Nucleus accumbens (tissue), 56 donors: ENCODE results near the gene PIWIL4.
"Not testable (repeated sequence)": the region's sequence is repeated elsewhere in the genome, so short reads cannot be mapped to it uniquely, and the experiment has no call there.

ENCODE experiments used
- DNase-seq, 56 donors: peaks; one replicate each; lab custom pipeline; 2025; lab: John Stamatoyannopoulos, UW

The PIWIL4 gene

DNA sequence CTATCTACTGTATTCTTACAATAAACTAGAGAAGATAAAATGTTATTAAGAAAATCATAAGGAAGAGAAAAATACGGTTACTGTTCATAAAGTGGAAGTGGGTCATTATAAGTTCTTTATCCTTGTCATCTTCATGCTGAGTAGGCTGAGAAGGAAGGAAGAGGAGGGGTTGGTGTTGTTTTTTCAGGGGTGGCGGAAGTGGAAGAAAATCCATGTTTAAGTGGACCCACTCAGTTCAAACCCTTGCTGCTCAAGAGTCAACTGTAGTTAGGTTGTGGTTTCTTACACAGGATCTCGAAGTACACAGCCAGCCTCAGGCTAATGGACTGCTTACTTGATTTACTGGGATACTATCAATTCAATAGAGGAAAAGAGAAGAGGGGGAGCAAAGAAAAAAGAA, 63.1 kb downstream of the PIWIL4 start:
- no peak for DNase-seq

DNA sequence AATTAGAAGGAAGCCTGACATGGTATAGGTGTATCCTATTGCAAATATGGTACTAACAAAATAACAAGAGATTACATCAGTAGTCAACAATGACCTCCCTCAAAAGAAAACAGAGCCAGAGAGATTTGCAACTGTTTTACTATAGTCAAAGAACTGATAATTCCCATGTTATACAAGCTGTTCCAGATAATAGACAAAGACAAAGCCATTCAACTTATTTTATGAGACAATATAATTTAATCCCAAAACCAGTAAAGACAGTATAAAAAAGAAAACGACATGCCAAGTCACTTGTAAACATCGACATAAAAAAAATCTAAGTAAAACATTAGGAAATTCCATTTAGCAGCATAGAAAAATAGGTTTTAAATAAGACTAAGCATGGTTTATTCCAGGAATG, 65.2 kb downstream of the PIWIL4 start:
- no peak for DNase-seq

DNA sequence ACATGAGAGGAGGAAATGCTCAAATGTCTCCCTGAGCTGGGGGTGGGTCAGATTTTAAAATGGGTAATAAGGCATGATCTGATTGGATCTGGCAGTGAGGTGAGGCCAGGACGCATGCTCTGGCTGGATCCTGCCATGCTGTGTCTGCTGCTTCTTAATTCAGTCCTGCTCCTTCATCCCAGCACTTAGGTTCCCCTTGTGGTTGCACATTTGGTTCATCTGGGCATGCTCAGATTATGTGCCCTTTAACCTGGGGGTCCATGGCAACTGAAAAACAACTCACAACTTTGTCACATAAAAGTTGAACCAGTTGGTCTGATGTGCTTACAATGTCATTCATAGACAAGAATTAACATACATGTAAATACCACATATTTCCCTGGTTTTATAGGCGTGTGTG, 67.9 kb downstream of the PIWIL4 start:
- DNase-seq = no peak

DNA sequence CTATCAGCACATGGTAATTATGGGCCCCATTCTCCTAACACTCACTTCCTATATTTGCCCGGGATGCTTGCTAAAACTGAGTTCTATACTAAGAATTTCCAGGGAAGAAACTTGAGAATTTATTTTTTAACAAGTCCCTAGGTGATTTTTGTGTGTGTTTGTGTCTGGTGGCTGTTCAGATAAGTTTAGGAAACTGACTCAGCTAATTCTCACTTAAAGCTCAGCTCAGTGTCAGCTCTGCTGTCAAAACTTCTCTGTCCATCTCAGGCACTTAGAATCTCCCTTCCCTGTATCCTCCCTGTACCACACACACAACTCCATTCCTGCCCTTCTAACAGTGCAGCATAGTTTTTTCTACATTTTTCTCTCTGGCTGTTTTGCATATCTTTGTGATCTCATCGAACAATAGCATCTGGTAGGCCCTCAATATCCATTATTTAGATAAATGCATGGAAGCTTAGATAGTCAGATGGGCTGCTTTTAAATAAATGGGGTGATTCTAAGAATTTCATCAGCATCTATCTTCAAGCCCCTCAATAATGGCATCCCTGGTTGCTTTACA, 69.3 kb downstream of the PIWIL4 start:
- DNase-seq = no peak

DNA sequence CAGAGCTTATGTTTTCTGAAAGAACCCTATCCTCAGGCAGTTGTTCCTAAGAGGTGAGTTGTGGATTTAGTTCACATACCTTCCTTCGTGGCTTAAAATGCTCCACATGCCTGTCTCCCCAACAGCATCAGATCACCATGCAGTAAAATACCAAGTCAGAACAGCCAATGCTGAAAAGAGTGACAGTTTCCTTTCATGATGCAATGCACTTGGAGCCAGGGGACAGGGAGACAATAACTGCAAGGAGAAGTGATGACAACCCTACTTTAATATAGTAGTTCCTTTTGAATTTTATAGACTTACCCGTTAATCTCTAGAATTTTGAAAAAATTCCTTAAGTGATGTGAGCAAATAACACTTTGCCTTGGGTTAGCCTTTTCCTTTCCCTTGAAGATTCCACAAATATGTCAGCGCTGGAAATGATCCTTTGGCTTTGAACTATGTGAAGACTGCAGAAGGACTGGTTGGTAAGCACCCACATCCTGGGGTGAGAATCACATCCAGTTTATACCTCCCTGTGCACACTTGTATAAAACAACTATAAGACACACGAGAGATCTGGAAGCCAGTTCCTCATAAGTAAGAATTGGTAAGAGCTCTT, 71.2 kb downstream of the PIWIL4 start:
- DNase-seq = no peak

DNA sequence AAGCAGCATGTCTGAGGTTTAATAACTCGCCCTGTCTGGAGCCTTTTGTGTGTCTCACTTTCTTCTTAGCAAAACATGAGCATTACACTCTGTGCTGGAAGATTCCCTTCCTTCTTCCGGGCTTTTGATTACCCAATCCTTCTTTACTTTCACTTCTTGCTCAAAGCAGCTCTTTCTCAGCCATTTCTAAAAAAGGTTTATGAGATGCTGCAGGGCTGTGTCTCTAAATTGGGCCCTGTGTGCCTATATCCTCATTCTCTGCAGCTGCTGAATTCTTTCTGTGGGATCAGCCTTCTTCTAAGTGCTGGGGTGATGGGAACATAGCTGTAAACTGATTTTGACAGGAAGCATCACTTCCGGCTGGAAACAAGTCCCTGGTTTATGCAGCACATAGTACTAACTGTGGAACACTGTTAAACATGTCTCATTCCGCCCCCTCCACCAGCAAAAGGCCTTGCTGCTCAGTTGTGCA, 71.8 kb downstream of the PIWIL4 start:
- peak in 2 of 56 donors; percentile 3 to 10 for DNase-seq

DNA sequence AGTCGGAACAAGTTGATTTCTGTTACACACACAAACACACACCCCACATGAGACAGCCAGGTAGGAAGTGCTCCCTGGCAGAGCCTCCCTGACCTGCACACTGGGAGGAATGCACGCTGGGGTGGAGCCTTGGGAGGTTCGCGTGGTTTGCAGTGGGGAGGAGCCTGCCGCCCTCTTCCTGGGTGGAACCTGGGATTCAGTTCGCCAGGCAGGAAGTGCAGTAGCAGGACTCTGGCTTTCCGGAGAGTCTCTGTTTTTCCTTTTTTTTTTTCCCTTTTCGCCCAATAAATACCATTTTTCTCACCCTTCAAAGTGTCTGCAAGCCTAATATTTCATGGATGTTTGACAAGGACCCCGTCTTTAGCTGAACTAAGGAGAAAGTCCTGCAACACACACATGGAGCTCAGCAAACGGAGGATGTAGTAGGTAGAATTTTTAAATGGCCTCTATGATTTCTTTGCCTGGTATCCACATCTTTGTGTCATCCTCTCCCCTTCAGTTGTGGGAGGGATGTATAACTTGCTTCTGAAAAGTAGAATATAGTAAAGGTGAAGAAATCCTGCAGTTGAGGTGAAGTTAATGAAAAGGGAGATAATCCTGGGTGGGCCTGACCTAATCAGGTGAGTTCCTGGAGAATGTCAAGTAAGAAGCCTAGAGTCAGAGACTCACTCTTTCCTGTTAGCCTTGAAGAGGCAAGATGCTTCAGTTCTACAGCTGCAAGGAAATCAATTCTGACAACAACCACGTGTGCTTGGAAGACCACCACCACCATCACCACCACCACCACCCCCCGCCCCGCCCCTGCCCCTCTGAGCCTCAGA, 72.9 kb downstream of the PIWIL4 start:
- DNase-seq = no peak

DNA sequence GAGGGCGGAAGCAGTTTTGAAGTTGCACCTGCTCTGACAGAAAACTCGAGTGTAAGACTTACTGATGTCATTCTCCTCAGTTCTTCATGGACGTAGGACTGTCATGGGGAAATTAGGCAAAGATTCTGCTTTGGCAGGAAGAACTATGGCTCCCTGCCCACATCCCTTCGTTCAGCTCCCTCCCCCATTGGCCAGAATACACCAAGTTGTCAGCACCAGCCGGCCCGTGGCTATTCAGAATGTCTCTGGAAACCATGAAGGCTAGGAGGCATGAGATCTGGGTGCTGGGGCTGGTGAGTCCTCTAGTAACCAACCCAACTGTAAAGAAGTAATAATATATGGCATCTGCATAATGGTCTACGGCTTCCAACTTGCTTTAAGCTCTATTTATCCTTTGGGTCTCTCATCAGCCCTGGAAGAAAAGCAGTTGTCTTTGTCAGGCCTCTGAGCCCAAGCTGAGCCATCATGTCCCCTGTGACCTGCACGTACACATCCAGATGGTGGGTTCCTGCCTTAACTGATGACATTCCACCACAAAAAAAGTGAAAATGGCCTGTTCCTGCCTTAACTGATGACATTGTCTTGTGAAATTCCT, 74.1 kb downstream of the PIWIL4 start:
- peak in 10 of 56 donors; percentile 7 to 25 (median 12) for DNase-seq

DNA sequence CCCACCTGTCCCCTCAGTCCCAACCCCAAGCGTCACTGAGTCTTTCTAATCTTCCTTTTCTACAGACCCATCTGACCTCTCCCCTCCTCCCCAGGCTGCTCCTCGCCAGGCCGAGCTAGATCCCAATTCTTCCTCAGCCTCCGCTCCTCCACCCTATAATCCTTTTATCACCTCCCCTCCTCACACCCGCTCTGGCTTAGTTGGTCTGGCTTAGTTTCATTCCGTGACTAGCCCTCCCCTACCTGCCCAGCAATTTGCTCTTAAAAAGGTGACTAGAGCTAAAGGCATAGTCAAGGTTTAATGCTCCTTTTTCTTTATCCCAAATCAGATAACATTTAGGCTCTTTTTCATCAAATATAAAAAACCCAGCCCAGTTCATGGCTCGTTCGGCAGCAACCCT, 76.0 kb downstream of the PIWIL4 start:
- not testable (repeated sequence) for DNase-seq

DNA sequence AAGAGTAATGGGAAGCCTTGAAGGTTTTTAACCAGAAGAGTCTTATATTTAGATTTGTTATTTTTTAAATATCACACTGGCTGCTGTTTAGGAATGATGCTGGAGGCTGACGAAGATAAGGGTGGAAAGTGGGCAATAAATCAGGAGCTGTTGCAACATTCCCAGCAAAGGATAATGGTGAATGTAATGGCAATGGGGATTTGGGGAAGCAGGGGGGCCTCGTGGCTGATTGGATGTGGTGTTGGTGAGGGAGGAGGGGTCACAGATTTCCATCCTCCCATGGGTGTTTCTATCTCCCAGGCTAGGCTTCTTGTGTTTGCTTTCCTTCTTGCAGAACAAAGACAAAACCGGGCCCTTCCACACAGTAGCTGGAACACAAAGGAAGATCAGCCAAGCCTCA, 80.8 kb downstream of the PIWIL4 start:
- no peak for DNase-seq

DNA sequence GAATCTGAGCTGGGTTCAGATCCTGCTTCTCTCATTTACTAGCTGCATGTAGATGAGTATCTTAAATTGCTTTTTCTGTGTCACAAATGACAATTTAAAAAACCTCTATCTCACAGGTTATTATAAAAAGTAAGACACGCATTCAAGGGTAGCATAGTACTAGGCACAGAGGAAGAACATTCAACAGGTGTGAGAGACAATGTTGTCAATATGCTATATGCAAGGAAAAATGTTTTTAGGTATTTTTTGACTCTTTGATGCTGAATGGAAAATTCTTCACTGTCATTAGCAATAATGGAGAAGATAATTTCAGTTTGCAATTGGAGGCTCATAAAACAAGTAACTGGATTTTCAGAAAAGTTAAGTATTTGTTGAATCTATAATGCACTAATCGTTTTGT, 81.6 kb downstream of the PIWIL4 start:
- DNase-seq = no peak

DNA sequence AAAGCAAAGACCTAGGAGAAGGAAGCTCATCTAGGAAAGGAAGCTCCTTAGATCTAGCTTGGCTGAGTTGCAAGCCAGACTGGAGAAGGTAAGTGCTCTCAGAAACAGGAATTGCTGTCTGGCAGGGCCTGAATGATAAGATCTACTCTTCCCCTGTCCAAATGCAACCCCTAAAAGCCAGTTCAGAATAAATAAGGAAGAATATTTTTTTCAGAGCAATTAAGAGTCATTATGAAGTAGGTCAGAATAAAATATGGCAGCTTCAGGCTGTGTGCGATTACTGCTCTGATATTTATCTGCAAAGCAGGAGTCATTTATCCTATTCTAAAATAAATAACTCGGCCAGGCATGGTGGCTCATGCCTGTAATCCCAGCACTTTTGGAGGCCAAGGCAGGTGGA, 82.1 kb downstream of the PIWIL4 start:
- no peak for DNase-seq

DNA sequence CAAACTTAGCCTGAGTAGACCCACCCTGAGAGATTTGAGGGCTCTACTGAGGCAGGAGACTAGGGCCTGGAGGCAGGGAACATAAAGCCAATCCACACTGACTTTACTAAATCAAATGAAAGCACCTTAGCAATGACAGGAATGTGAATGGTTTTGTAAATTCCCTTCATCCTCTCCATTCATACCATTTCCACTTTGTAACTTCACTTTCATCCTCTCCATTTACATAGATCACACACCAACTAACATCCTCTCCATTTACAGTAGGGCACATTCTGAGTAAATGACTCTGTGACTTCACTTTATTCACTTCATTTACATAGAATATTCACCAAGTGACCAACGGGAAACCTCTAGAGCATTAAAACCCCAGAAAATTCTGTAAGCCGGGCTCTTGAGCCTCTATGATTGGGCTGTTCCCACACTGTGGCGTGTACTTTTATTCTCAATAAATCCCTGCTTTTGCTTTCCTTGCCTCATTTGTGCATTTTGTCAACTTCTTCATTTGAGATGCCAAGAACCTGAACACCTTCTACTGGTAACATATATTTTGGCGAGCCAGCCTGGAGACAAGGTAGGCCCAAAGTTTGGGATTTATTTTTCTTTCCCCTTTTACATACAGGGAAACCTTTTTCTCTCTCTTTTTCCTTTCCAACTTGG, 82.9 kb downstream of the PIWIL4 start:
- no peak for DNase-seq

DNA sequence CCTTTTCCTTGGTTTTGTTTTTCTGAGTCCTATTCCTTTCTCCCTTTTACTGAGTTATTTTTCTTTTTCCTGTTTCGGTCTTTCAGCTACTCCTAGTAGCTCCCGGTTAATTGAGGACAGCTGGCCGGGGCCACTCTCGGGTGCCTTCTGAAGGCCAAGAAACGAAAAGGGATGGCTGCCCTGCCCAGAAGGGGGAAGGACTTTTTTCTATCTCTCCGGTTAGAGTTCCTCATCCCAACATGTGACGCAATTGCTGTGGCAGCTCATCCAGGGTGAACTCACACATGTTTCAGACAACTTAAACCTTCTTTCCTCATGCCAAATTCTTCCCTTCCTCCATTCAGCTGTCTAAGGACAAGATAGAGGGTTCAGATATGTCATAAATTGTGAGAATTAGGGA, 83.6 kb downstream of the PIWIL4 start:
- DNase-seq = peak in 5 of 56 donors; percentile 8 to 23 (median 12)

DNA sequence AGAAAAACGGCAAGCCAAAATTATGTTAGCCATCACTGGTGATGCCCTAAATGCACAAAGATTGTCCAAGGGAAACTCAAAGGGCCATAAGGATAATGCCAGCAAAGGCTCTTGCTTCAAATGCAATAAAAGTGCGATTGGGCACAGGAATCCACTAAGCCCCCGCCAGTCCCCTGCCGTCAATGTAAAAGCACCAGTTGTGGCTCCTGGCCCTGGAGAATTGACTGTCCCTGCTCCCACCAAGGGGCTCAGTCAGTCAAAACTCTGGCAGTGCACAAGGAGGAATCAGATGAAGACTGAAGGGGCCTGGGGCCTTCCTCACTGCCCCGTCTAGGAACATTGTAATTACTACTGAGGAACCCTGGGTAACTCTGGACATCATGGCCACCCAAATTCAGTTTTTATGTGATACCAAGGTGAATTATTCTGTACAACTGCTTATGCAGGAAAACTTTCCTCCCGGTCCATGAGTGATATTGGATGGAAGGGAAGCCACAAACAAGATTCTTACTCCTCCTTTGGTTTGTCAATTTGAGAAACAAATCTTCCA, 85.6 kb downstream of the PIWIL4 start:
- DNase-seq = no peak

DNA sequence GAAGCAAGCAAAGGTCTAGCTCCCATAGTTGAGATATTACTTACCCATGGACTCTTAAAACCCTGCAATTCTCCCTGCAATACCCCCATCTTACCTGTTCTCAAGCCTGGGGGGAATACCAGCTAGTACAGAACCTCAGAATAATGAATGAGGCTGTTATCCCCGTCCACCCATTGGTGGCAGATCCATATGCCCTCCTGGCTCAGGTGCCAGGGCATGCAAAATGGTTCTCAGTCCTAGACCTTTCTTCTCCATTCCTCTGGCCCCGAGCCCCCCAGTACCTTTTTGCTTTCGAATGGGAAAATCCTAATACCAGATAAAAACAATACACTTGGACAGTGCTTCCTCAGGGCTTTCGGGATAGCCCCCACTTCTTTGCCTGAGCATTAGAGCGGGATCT, 86.4 kb downstream of the PIWIL4 start:
- no peak for DNase-seq

DNA sequence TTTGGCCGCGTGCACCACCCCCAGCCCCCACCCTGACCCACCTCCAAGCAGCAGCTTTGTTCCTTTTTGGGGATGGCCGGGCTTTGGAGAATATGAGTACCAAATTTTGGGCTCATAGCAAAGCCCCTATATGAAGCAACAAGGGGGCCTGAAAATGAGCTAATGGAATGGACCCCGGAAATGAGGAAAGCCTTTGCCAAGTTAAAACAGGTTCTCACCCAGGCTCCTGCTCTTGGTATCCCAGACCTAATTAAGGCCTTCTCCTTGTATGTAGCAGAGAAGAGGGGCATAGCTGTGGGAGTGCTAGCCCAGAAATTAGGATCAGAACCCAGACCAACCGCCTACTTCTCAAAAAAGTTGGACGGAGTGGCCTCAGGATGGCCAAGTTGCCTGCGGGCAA, 87.0 kb downstream of the PIWIL4 start:
- no peak for DNase-seq

DNA sequence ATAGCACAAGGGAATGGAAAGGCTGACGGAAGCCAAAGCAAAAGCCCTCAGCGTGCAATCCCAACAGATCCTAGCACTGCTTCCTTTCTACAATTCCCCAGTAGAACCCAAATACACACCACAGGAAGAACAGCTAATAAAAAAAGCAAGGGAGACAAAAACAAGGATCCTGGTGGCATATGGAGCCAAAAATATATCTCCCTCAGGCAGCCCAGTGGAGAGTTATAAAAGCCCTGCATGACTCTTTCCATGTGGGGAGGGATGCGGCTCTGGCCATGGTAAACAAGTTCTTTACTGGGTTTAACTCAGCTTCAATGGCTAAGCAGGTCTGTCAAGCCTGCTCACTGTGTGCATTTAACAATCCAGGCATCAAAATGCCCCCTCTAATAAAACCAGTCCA, 88.1 kb downstream of the PIWIL4 start:
- DNase-seq = no peak

DNA sequence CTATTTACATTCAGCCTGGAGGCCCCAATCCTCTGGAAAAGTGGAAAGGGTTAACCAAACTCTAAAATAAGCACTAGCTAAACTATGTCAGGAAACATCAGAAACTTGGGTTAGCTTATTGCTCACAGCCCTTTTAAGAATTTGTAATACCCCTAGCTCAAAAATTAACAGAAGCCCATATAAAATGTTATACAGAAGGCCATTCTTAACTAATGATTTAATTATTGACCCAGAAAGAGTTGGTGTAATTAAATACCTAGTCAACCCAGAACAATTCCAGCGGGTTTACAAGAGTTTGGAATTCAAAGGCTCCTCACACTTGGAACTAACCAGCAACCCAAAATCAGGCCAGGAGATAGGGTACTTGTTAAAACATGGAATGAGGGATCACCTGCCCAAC, 88.8 kb downstream of the PIWIL4 start:
- DNase-seq = no peak

DNA sequence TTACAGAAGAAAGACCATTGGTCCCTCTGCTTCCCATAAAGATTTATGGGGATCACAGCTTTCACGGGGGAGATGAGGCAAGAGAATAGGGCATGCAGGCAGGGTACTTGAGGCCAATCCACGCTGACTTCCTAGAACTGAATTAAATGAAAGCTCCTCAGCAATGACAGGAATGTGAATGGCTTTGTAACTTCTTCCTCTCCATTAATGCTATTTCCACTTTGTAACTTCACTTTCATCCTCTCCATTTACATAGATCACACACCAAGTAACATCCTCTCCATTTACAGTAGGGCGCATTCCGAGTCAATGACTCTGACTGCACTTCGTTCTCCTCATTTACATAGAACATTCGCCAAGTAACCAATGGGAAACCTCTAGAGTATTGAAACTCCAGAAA, 89.8 kb downstream of the PIWIL4 start:
- DNase-seq = no peak

DNA sequence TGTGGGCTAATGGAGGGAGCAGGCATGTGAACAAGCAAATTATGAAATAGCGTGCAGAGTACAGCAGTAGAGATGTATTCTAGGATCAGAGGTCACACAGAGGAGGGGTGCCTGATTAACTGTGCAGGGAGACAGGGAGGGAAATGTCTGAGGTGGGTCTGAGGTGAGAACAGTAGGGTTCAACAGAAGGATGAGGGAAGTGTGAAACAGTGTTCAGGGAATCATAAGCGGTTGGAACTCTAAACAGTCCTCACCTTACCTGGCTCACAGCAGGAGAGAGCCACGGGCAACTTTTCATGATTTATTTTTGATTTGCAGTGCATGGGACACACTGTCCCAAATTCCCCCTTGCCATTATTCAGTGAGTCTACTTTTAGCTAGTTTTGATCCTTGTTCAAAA, 90.5 kb downstream of the PIWIL4 start:
- no peak for DNase-seq
